Measurements from ENCODE around the gene ARHGEF28. TPM values are rescaled to one million over a fixed set of nuclear protein-coding genes. Genes with fewer than 3 reads are reported as not detected.

Gene ARHGEF28
- 1 to 10 TPM; 3.3 to 4.5 TPM for total RNA-seq

GRCh38 chr5:73625944-73626811 lies at the start of gene ARHGEF28:
Gene ARHGEF28, plus strand, starts transcription at chr5:73626196. Its CDS starts 58,656 bp downstream, at chr5:73684852.

Small RNA genes lying within 50 kb of the gene (small RNA-seq; reads per million reads assigned to genes)
- 0 reads per million in 2 donors for gene RNU7-196P

Other genes starting within 250 kb of the ARHGEF28 start
- not detected for gene FOXD1, start 177.4 kb upstream of the ARHGEF28 start, total RNA-seq
- gene BTF3, start 127.8 kb upstream of the ARHGEF28 start, total RNA-seq: 100 to 1,000 TPM; 137 to 217 TPM
- 10 to 100 TPM; 15.3 to 17.6 TPM for gene ANKRA2, start 60.6 kb upstream of the ARHGEF28 start, total RNA-seq
- 10 to 100 TPM; 31.0 to 51.6 TPM for gene UTP15, start 60.5 kb upstream of the ARHGEF28 start, total RNA-seq

Measured in melanocyte of skin (primary cell).